Right atrium auricular region (tissue), 2 donors: ENCODE results near the gene ATG2B. TPM values are rescaled to one million over a fixed set of nuclear protein-coding genes. Genes with fewer than 3 reads are reported as not detected.

Experiments used
- DNase-seq: peaks from one replicate; pipeline ENCODE4 v3.0.0-alpha.2; 2019; ENCODE audit warnings: low spot score
- H3K27ac ChIP-seq, 2 donors: fragments of 200-600 bp; sonication (generic); 1 replicate in 1 of 2; 2 replicates in 1 of 2; pipeline ENCODE4 v1.5.1; 2016 to 2019
- H3K27me3 ChIP-seq, 2 donors: fragments of 200-600 bp; sonication (generic); one replicate each; pipeline versions ENCODE4 v1.5.1 to v1.6.0; 2017 to 2019
- H3K36me3 ChIP-seq: fragments of 200-600 bp; sonication (generic); one replicate; pipeline ENCODE4 v1.5.1; 2016
- H3K4me1 ChIP-seq, 2 donors: fragments of 200-600 bp; sonication (generic); one replicate each; pipeline versions ENCODE4 v1.5.1 to v1.6.0; 2017 to 2019
- H3K4me3 ChIP-seq, 2 donors: fragments of 200-600 bp; sonication (generic); 1 replicate in 1 of 2; 2 replicates in 1 of 2; pipeline ENCODE4 v1.5.1; 2017 to 2019; ENCODE audit warnings: mild to moderate bottlenecking in 1 of 2, moderate library complexity in 1 of 2
- H3K9me3 ChIP-seq, 2 donors: fragments of 200-600 bp; sonication (generic); one replicate each; pipeline ENCODE4 v1.5.1; 2019
- total RNA-seq, 2 donors: library from RNA; depleted of rRNA; stranded (reverse); fragments of >200 nt; gene quantifications; one replicate each; pipeline ENCODE4 v1.1.0, GENCODE V29; 2016
- TF ChIP-seq, protein P1 (sequence below), 2 donors: fragments of 200-600 bp; sonication (generic); IDR thresholded peaks; one replicate each; pipeline ENCODE4 v1.5.1; 2019; ENCODE audit warnings: antibody characterized with exemption in 2 of 2

Gene ATG2B
- total RNA-seq, 2 donors from 2014 or later = 15.1 to 16.2 TPM

DNA sequence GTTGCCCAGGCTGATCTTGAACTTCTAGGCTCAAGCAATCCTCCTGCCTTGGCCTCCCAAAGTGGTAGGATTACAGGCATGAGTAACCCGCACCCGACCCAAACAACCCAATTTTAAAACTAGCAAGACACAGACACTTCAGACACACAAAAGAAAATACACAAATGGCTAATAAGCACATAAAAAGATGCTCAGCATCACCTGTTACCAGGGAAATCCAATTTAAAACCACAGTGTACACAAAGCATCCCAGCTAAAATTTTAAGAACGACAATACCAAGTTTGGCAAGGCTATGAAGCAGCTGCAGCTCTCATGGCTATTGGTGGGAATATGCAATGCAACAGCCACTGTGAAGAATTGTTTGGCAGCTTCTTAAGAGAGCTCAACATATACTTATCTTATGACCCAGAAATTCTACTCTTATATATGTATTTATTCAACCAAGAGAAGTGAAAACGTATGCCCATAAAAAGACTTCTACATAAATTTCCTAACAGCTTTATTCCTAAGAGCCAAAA, 65.1 kb downstream of the ATG2B start:
- Histone ChIP-seq H3K4me1 (no peaks in the 10 kb centered on the region), H3K4me3 (no peak overlapping the region), H3K27me3 (no peaks in the 10 kb centered on the region), H3K27ac (no peak overlapping the region), H3K9me3 (no peaks in the 10 kb centered on the region), H3K36me3 (peaks cover 50% of the 10 kb centered on the region)
- TF ChIP-seq, protein P1, sequence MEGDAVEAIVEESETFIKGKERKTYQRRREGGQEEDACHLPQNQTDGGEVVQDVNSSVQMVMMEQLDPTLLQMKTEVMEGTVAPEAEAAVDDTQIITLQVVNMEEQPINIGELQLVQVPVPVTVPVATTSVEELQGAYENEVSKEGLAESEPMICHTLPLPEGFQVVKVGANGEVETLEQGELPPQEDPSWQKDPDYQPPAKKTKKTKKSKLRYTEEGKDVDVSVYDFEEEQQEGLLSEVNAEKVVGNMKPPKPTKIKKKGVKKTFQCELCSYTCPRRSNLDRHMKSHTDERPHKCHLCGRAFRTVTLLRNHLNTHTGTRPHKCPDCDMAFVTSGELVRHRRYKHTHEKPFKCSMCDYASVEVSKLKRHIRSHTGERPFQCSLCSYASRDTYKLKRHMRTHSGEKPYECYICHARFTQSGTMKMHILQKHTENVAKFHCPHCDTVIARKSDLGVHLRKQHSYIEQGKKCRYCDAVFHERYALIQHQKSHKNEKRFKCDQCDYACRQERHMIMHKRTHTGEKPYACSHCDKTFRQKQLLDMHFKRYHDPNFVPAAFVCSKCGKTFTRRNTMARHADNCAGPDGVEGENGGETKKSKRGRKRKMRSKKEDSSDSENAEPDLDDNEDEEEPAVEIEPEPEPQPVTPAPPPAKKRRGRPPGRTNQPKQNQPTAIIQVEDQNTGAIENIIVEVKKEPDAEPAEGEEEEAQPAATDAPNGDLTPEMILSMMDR (IDR thresholded peaks at IDR 0.05) = no peak
- no peak for DNase-seq

DNA sequence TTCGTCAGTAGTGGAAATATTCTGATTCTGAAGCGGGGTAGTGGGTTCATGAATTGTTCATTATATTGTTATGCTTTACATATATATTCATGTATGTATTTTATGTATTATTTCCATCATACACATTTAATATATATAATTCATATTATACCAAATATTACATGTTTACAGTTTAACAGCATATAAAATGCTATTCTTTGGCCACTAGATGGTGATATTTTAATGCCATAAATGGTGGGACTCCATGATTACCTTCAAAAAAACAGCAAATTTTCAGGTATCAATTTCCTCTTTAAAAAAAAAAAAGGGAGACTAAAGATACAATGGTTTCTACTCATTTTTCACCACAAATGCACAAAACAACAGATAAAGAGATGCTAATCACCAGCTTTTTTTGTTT, 66.1 kb downstream of the ATG2B start:
- Histone ChIP-seq H3K27me3 (no peaks in the 10 kb centered on the region), H3K4me3 (no peak overlapping the region), H3K36me3 (peaks cover 49% of the 10 kb centered on the region), H3K9me3 (no peaks in the 10 kb centered on the region), H3K4me1 (no peaks in the 10 kb centered on the region), H3K27ac (no peak overlapping the region)
- TF ChIP-seq, protein P1 (IDR thresholded peaks at IDR 0.05) = peak; percentile 25 to 60
- DNase-seq = no peak

DNA sequence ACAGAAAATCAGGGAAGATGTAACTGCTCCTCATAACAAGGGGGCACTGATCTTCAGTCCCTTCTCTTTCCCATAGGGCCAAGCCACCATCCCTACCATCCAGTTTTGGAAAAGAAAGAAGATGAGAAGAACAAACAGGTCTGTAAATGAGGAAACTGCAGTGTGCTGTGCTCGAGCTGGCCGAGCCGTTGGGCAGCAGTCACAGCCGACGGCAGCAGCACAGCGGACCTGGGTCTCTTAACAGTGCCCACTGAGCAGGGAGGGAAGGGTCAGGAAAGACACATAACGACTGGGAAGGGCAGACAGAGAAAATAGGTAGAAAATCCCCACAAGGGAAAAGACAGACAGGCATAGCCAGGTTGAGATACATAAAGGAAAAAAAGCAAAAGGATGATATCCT, 68.9 kb downstream of the ATG2B start:
- DNase-seq = no peak
- H3K27ac ChIP-seq = no peak overlapping the region
- H3K4me1 ChIP-seq = no peaks in the 10 kb centered on the region
- H3K9me3 ChIP-seq = no peaks in the 10 kb centered on the region
- H3K4me3 ChIP-seq = no peak overlapping the region
- TF ChIP-seq, protein P1 (IDR thresholded peaks at IDR 0.05) = no peak
- H3K36me3 ChIP-seq = peaks cover 55% of the 10 kb centered on the region
- H3K27me3 ChIP-seq = no peaks in the 10 kb centered on the region

DNA sequence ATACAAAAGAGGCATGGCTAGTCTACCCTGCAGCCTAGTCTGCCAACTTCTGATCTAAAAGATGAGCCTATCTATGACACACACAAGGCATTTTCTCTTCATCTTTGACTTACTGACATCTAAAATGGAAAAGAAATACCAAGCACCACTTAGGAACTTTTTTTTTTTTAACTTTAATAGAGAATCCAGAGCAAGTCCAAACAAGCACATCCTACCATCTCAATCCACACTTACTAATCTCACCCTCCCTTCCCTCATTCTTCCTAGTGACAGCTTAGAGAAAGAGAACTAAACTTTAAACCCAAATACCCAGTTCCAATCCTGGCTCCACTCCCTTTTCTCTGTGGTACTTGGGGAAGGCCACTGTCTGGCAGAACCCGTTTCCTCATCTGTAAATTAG, 75.3 kb downstream of the ATG2B start:
- DNase-seq = no peak
- H3K4me3 ChIP-seq = no peak overlapping the region
- TF ChIP-seq, protein P1 (IDR thresholded peaks at IDR 0.05) = no peak
- peaks cover 0 to 7% of the 10 kb centered on the region in 2 donors for H3K4me1 ChIP-seq
- H3K36me3 ChIP-seq = peaks cover 30% of the 10 kb centered on the region
- H3K27me3 ChIP-seq = no peaks in the 10 kb centered on the region
- H3K9me3 ChIP-seq = no peaks in the 10 kb centered on the region
- H3K27ac ChIP-seq = peak overlapping the region; percentile 13 to 26

DNA sequence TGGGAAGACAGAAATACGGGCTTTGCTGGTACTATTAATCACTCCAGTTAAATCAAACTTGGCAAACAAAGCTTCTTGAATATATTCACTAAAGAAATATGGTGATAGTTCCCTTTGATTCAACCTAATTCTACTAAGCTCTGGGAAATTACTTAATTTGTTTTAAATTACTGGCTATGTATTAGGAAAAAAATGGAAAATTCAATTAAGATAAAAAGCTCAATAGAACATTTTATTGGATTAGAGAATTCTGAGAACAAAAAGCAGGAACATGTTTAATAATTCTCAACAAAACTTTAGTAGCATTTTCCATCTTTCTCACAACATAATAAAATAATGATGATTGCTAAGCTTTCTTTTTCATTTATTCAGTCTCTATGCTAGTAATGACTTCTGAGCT, 76.9 kb downstream of the ATG2B start:
- Histone ChIP-seq H3K27ac (peak overlapping the region; percentile 72 to 83), H3K4me3 (no peak overlapping the region), H3K27me3 (no peaks in the 10 kb centered on the region), H3K9me3 (no peaks in the 10 kb centered on the region), H3K36me3 (peaks cover 16% of the 10 kb centered on the region), H3K4me1 (peaks cover 0 to 7% of the 10 kb centered on the region in 2 donors)
- TF ChIP-seq, protein P1 (IDR thresholded peaks at IDR 0.05) = no peak
- DNase-seq = no peak

DNA sequence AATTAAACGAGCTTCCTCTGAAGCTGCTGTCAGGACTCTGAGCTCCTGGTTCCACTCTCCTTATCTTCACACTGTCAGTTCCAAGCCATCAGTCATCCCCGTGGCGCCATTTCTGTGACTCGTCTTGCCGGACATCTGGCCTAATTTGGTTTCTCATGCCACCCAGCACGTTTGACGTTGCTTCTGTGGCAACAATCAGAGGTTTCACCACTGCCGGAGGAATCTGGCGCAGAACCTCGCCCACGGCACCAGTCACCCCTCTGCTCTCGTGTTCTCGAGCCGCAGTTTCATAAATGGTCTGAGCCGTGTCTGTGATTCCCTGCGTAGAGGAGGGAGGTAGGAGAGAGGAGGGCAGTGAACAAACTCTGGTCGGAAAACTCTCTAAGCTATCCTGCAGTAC, 77.5 kb downstream of the ATG2B start:
- Histone ChIP-seq H3K27me3 (no peaks in the 10 kb centered on the region), H3K9me3 (no peaks in the 10 kb centered on the region), H3K4me1 (peaks cover 0 to 7% of the 10 kb centered on the region in 2 donors), H3K36me3 (peaks cover 14% of the 10 kb centered on the region), H3K27ac (peak overlapping the region; percentile 72 to 83), H3K4me3 (no peak overlapping the region)
- TF ChIP-seq, protein P1 (IDR thresholded peaks at IDR 0.05) = no peak
- peak; percentile 71 for DNase-seq
